GM21723 (cell line): ENCODE measurements around the gene NT5C2.

Experiments
- ATAC-seq: cut with Tn5 transposase; IDR thresholded peaks from one replicate; pipeline ENCODE4 v1.9.1; 2021; ENCODE audit warnings: mild to moderate bottlenecking, moderate library complexity; ENCODE audit not compliant: unreplicated experiment

NT5C2 gene

GRCh38 chr10:103066141-103067098, 126.7 kb downstream of the NT5C2 start:
- no peak for ATAC-seq

- ATAC-seq, result no peak
Measured at GRCh38 chr10:103064956-103065355, 128.1 kb downstream of the NT5C2 start.

DNA sequence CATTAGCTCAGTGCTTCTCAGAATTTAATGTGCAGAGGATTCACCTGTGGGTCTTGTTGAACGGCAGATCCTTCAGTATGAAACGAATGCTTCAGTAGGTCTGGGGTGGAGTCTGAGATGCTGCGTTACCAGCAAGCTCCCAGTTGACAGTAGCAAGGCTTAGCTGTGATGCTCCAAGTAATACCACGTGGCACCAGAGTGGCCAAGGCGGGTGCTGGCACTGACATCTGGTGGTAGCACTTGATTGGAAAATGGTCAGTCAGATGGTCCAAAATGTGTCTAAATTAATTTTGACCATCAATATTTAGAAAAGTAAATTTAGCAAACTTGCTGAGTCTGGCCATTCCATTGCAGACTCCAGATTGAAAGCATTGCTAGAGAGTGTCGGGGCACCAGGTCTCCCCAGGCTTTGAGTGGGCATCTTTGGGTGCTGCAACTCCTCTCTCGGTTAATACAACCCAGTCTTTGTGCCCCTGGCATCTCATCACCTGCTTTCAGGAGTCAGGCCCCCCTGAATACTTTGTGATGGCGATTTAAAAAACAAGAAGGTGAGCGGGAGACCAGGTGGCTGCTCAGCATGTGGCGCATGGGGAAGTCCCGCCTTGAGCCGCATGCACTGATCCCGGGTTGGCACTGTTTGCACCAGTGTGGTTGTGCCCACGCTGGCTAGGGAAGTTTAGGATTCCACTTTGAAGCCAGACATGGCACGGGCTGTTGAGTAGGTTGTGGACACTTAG, 130.1 kb downstream of the NT5C2 start:
- no peak for ATAC-seq

DNA sequence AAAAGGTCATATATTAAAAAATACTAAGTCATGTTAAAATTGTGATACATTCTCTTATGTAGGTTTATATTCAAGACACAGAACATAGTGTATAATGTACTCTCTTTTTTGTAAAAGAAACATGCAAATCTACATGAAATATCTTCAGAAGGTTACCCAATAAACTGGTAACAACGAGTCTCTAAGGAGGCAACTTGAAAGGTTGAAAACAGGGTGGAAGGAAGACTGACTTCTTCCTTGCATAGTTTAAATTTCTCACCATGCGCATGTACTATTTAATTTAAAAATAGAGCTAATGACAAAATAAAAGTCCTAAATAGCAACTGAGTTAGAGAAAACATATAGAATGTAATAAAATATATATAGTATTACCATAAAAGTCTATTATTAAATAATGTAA, 132.5 kb downstream of the NT5C2 start:
- no peak for ATAC-seq

DNA sequence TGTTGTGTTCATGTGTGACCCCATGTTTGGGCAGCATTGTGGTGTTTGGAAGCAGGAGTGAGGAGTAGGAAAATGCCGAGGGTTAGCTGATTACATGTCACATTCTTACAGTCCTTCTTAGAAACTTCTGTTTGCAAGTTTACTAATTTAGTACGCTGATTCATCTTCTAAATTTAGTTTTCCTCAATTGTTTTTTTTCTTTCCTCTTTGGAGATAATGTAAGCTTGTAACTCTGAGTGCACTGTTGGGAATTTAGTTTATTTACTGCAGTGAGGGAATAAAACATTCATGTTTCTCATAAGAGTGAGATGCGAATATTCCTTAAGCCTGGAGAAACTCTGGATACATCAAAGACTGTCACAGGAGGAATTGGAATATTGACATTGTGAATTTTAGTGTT, 135.0 kb downstream of the NT5C2 start:
- no peak for ATAC-seq

- no peak for ATAC-seq
Measured at GRCh38 chr10:103055105-103055504, 138.0 kb downstream of the NT5C2 start.

DNA sequence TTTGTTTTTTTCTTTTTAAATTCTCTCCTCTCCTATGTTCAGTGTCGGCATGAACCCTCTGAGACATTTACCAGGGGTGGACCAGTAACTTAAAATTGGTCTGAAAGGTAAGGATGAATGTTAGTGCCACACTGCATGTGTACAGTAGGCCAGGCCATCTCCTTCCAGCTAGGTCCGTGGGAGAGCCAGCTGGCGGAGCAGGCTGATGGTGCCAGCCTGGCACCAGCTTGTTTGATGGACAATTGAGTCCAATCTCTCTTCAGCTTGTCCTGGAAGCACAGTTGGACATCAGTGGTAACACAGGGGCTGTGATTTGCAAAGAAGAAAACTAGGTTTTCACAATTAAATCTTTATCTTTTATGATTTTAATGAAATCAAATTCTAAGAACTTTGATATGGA, 138.5 kb downstream of the NT5C2 start:
- ATAC-seq, result no peak

DNA sequence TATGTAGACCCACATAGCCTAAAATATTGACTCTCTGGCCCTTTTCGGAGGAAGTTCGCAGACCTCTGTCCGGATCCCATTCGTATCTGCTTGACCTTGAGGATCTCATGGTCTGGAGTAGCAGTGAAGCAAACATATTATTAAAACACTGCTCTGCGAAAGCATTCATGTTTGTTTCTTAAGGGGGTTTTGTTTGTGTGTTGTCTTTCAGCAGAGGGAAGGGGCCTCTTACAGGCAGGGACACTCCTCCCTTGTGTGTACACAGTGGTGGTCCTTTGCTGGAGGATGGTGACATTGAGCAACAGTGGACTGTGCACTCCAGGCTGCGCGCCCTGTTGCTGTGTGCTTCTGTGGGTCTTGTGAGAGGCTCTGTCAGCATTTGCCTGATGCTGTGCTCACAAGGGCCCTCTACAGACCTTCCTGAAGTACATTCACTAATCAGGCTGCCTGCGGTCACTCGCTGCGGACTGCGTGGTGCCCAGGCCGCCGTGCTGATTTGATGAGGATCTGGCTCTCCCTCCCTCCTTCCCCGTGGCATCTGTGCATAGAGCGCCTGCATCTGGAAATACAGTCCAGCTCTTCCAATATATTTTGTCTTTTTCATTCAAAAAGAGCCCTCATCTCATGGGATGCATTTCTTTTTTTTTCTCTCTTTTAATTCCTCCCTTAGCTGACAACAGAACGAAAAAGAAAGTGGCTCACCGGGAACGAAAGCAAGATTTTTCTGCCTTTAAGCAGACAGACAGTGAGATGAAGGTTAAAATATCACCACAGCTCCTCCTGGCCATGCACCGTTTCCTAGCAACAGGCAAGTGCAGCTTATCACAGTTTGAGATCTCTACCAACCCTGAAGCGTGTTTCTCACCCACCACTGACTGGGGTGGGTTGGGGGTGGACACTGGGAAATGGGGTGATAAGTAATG, 139.2 kb downstream of the NT5C2 start:
- peak; percentile 73 for ATAC-seq

DNA sequence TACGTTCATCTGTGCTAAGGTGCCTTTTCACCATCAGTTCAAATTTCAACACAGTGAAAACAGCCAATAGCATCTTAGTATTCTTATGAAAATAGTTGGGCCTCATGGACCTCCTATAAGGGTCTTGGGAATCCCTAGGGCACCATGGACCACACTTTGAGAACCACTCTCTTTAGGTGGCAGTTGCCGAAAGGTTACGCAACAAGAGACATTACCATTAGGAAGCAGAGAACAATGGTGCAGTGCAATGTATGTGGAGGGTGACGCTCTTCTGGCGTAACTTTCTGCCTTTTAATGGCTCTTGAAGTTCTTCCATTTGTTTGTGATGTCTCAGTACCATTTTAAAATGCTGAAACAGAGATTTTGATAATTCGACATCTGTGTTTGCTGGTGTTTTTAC, 143.8 kb downstream of the NT5C2 start:
- no peak for ATAC-seq

- no peak for ATAC-seq
Measured at GRCh38 chr10:103047381-103047780, 145.7 kb downstream of the NT5C2 start.

DNA sequence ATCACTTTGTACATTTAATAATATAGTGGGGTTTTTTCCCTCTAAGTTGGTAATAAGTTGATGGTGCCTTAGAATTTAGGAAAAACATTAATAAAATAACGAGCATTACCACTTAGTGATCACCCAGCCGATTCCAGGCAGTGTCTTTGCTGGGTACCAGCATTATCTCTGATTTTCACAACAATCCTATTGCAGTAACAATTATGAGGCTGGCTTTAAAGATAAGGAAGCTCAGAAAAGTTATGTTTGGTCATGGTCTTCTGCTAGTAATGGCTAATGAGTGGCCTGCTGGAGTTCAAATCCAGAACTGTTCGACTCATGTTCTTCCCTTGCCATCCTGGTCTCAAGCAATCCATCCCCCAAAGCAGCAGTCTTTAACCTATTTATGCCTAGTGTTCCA, 147.1 kb downstream of the NT5C2 start:
- no peak for ATAC-seq

- ATAC-seq, result no peak
Measured at GRCh38 chr10:103044942-103045489, 148.1 kb downstream of the NT5C2 start.

GRCh38 chr10:103042908-103043307, 150.2 kb downstream of the NT5C2 start:
- no peak for ATAC-seq

DNA sequence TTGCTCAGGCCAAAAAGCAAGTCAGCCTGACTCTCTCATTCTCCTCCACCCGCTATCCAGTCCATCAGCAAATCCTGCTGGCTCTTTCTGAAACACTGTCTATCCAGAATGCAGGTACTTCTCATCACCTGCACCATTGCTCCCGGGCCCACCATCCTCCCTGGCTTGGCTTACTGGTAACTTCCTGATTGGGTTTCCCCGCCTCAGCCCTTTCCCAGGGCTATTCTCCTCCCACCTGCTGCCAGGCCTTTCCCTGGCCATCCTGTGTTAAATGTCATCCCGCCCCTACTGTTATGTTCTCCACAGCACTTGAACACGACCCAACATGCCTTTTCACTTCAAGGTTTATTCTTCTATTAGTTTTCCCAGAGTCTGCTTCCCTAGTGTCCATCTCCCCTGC, 150.9 kb downstream of the NT5C2 start:
- ATAC-seq, result no peak

- no peak for ATAC-seq
Measured at GRCh38 chr10:103041391-103041790, 151.7 kb downstream of the NT5C2 start.

- no peak for ATAC-seq
Measured at GRCh38 chr10:103040418-103040817, 152.7 kb downstream of the NT5C2 start.

GRCh38 chr10:103038570-103038969, 154.5 kb downstream of the NT5C2 start:
- ATAC-seq, result no peak
